Testis (tissue), 3 donors: ENCODE data around the gene RBM33. TPM values are rescaled to one million over a fixed set of nuclear protein-coding genes. Genes with fewer than 3 reads are reported as not detected.

Source experiments
- DNase-seq: peaks from one replicate; pipeline ENCODE4 v3.0.0-alpha.2; 2019
- H3K27ac ChIP-seq, 2 donors: fragments of 200-600 bp; sonication (generic); one replicate each; pipeline ENCODE4 v1.5.1; 2019
- H3K27me3 ChIP-seq: fragments of 200-600 bp; sonication (generic); one replicate; pipeline ENCODE4 v1.5.1; 2019
- H3K36me3 ChIP-seq: fragments of 200-600 bp; sonication (generic); one replicate; pipeline ENCODE4 v1.5.1; 2017; ENCODE audit warnings: low read depth; ENCODE audit errors: missing control alignments
- H3K4me1 ChIP-seq: fragments of 200-600 bp; sonication (generic); one replicate; pipeline ENCODE4 v1.5.1; 2019
- H3K4me3 ChIP-seq, 2 donors: fragments of 200-600 bp; sonication (generic); one replicate each; pipeline ENCODE4 v1.5.1; 2017 to 2019
- H3K9me3 ChIP-seq: fragments of 200-600 bp; sonication (generic); one replicate; pipeline ENCODE4 v1.5.1; 2017
- POLR2A ChIP-seq: fragments of 450-650 bp; IDR thresholded peaks from one replicate; pipeline ENCODE4 v1.6.1; 2017; ENCODE audit warnings: antibody characterized with exemption, mild to moderate bottlenecking, moderate library complexity
- WGBS, 2 donors: methylation state at CpG; one replicate each; pipeline ENCODE4 v1.1.5; 2018; 5-methylcytosine and 5-hydroxymethylcytosine counted together
- intact Hi-C: fragments of 100-400 bp; cut with DNase I; formaldehyde crosslinking; loops from one replicate; pipeline ENCODE4 v1.15.1; 2023; ENCODE audit warnings: low total_unique reads
- polyA plus RNA-seq: library from polyadenylated mRNA; stranded (reverse); fragments of 350-450 nt; fragmentation: Illumina TruSeq; extraction: RNeasy Lipid Tissue Mini Kit (QIAGEN cat#74804); gene quantifications from one replicate; pipeline ENCODE4 v1.2.3, GENCODE V29; 2014; ENCODE audit warnings: low read depth, low replicate concordance; ENCODE audit not compliant: insufficient read depth
- total RNA-seq, 2 donors: library from RNA; depleted of rRNA; stranded (reverse); fragments of >200 nt; gene quantifications; one replicate each; pipeline ENCODE4 v1.2.3, GENCODE V29; 2016
- TF ChIP-seq, protein P1 (sequence below), 3 experiments: fragments of 450-650 bp in 2 of 3; fragments of 200-600 bp in 1 of 3; sonication (generic) in 1 of 3; IDR thresholded peaks; one replicate each; pipeline ENCODE4 v1.5.1; 2016 to 2019; ENCODE audit warnings: antibody characterized with exemption in 3 of 3, mild to moderate bottlenecking in 2 of 3, moderate library complexity in 1 of 3

The RBM33 gene
- total and polyA plus RNA-seq, 3 donors from 2014 or later, result 27.3 to 104 (median 93.4) TPM

DNA sequence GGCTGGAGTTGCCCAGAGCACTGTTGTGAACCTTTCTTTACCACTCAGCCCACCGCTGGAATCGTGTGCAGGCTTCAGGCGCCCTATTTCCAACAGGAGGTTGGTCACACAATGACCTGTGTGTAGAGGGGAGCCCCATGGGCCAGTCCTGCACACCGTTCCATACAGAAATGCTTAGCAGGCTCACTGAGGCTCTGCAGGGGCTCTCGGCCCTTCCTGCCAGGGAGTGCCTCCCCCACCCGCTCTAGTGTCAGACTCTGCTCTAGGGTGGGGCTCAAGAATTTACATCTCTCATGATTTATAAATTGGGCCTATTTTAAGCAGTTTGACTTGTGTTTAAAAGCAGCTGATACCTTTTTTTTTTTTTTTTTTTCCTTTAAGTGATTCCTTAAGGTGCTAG, 125.8 kb downstream of the RBM33 start:
- H3K36me3 ChIP-seq, result no peaks in the 10 kb centered on the region
- no peak overlapping the region for H3K4me3 ChIP-seq
- TF ChIP-seq POLR2A, result no peak
- TF ChIP-seq, protein P1, sequence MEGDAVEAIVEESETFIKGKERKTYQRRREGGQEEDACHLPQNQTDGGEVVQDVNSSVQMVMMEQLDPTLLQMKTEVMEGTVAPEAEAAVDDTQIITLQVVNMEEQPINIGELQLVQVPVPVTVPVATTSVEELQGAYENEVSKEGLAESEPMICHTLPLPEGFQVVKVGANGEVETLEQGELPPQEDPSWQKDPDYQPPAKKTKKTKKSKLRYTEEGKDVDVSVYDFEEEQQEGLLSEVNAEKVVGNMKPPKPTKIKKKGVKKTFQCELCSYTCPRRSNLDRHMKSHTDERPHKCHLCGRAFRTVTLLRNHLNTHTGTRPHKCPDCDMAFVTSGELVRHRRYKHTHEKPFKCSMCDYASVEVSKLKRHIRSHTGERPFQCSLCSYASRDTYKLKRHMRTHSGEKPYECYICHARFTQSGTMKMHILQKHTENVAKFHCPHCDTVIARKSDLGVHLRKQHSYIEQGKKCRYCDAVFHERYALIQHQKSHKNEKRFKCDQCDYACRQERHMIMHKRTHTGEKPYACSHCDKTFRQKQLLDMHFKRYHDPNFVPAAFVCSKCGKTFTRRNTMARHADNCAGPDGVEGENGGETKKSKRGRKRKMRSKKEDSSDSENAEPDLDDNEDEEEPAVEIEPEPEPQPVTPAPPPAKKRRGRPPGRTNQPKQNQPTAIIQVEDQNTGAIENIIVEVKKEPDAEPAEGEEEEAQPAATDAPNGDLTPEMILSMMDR (IDR thresholded peaks at IDR 0.05), result no peak
- no peaks in the 10 kb centered on the region for H3K4me1 ChIP-seq
- DNase-seq, result no peak
- no peaks in the 10 kb centered on the region for H3K9me3 ChIP-seq
- H3K27ac ChIP-seq, result no peak overlapping the region
- H3K27me3 ChIP-seq, result no peaks in the 10 kb centered on the region
- 86 to 94% methylated on average over 3 to 6 of the region's 6 CpGs for WGBS, 2 donors
- intact Hi-C loops, result loop anchor here (10.0 kb wide), 1 partner anchor 175 kb away; no protein-coding TSS in a partner anchor

DNA sequence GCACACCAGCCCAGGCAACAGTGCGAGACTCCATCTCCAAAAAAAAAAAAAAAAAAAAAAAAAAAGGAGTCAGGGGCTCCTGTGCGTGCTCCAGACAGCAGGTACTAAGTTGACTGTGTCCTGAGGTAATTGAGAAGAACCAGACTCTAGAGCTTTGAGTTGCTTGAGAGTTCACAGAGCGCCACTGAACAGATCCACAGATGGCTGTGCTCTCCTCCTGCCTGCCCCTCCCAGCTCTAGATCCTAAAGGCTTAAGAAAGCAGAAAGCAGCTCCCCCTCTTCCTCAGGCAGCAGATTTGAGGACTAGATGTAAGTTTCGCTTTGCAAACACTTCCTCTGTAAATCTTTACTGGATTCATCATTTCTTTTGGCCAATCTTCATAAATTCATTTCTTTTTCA, 129.1 kb downstream of the RBM33 start:
- no peaks in the 10 kb centered on the region for H3K4me1 ChIP-seq
- TF ChIP-seq, protein P1 (IDR thresholded peaks at IDR 0.05), result no peak
- no peak for TF ChIP-seq POLR2A
- intact Hi-C loops, result loop anchor here (10.0 kb wide), 1 partner anchor 179 kb away; no protein-coding TSS in a partner anchor
- no peaks in the 10 kb centered on the region for H3K9me3 ChIP-seq
- no peak overlapping the region for H3K27ac ChIP-seq
- H3K4me3 ChIP-seq, result no peak overlapping the region
- H3K36me3 ChIP-seq, result no peaks in the 10 kb centered on the region
- DNase-seq, result no peak
- WGBS, 2 donors, result 93 to 97% methylated on average over 4 of the region's 4 CpGs
- H3K27me3 ChIP-seq, result no peaks in the 10 kb centered on the region

GRCh38 chr7:155774947-155775346, 130.5 kb downstream of the RBM33 start:
- Histone ChIP-seq H3K9me3 (no peaks in the 10 kb centered on the region), H3K27ac (no peak overlapping the region), H3K4me3 (no peak overlapping the region), H3K27me3 (no peaks in the 10 kb centered on the region), H3K36me3 (no peaks in the 10 kb centered on the region), H3K4me1 (no peaks in the 10 kb centered on the region)
- TF ChIP-seq POLR2A, result no peak
- TF ChIP-seq, protein P1 (IDR thresholded peaks at IDR 0.05), result no peak
- no peak for DNase-seq
- intact Hi-C loops, result loop anchor here (10.0 kb wide), 1 partner anchor 180 kb away; no protein-coding TSS in a partner anchor
- WGBS, 2 donors, result 91 to 94% methylated on average over 14 of the region's 14 CpGs

DNA sequence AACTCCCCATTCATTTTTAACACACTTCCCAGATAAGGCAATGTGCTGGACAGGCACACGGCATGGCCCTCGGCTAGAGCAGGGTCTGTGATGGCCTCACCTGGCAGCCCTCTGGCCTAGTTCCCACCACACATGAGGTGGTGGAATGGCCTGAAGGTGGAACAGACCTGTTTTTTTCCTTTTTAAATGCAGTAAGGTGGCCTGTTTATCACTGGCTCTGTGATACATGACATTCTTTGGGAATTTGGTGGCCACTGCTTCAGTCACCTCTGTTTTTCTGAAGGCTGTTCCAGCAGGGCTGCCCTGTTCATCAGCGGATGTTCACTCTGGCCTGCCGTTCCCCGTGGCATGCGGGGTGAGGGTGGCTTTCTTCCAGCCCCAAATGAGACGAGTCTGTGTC, 131.2 kb downstream of the RBM33 start:
- 82 to 84% methylated on average over 7 of the region's 7 CpGs for WGBS, 2 donors
- H3K9me3 ChIP-seq, result no peaks in the 10 kb centered on the region
- H3K27ac ChIP-seq, result no peak overlapping the region
- no peaks in the 10 kb centered on the region for H3K36me3 ChIP-seq
- TF ChIP-seq POLR2A, result no peak
- TF ChIP-seq, protein P1 (IDR thresholded peaks at IDR 0.05), result no peak
- intact Hi-C loops, result loop anchor here (10.0 kb wide), 1 partner anchor 181 kb away; no protein-coding TSS in a partner anchor
- H3K4me1 ChIP-seq, result no peaks in the 10 kb centered on the region
- H3K4me3 ChIP-seq, result no peak overlapping the region
- no peaks in the 10 kb centered on the region for H3K27me3 ChIP-seq
- DNase-seq, result no peak

- H3K27ac ChIP-seq, result no peak overlapping the region
- no peak overlapping the region for H3K4me3 ChIP-seq
- H3K27me3 ChIP-seq, result no peaks in the 10 kb centered on the region
- WGBS, 2 donors, result 82 to 88% methylated on average over 8 of the region's 8 CpGs
- H3K4me1 ChIP-seq, result no peaks in the 10 kb centered on the region
- intact Hi-C loops, result loop anchor here (10.0 kb wide), 1 partner anchor 182 kb away; no protein-coding TSS in a partner anchor
- DNase-seq, result no peak
- H3K9me3 ChIP-seq, result no peaks in the 10 kb centered on the region
- H3K36me3 ChIP-seq, result no peaks in the 10 kb centered on the region
- TF ChIP-seq POLR2A, result no peak
- TF ChIP-seq, protein P1 (IDR thresholded peaks at IDR 0.05), result no peak
These were observed 132.1 kb downstream of the RBM33 start for GRCh38 chr7:155776606-155777005.
